Endodermal cell (in vitro differentiated cells): Measurements from ENCODE around the gene DKC1. TPM values are rescaled to one million over a fixed set of nuclear protein-coding genes. Genes with fewer than 3 reads are reported as not detected.

Experiments
- DNase-seq: peaks from one replicate; pipeline ENCODE4 v3.0.0-alpha.2; 2017
- H3K27ac ChIP-seq: 2 replicates; pipeline ENCODE4 v1.5.1; 2013; ENCODE audit warnings: mild to moderate bottlenecking, low read depth, low read length, moderate library complexity
- H3K27me3 ChIP-seq: 2 replicates; pipeline ENCODE4 v1.6.1; 2013; ENCODE audit warnings: mild to moderate bottlenecking, low read length, moderate library complexity; ENCODE audit not compliant: insufficient read depth, control insufficient read depth, poor library complexity, severe bottlenecking
- H3K36me3 ChIP-seq: 2 replicates; pipeline ENCODE4 v1.7.0; 2013; ENCODE audit warnings: mild to moderate bottlenecking, low read length, moderate library complexity; ENCODE audit not compliant: control insufficient read depth, insufficient read depth
- H3K4me1 ChIP-seq: one replicate; pipeline ENCODE4 v1.7.0; 2013; ENCODE audit warnings: low read length; ENCODE audit not compliant: control insufficient read depth, insufficient read depth
- H3K4me3 ChIP-seq: 2 replicates; pipeline ENCODE4 v1.5.1; 2013; ENCODE audit warnings: mild to moderate bottlenecking, low read length, moderate library complexity
- H3K9ac ChIP-seq: 2 replicates; pipeline ENCODE4 v1.6.1; 2013; ENCODE audit warnings: mild to moderate bottlenecking, low read length, moderate library complexity; ENCODE audit not compliant: poor library complexity, severe bottlenecking; ENCODE audit errors: extremely low read depth
- H3K9me3 ChIP-seq: 2 replicates; pipeline ENCODE4 v1.6.1; 2013; ENCODE audit warnings: mild to moderate bottlenecking, low read length, moderate library complexity; ENCODE audit not compliant: control insufficient read depth
- H3K27ac Mint-ChIP-seq: 2 replicates; pipeline ENCODE4 v1.8.0; 2020; ENCODE audit warnings: mixed read lengths
- H3K27me3 Mint-ChIP-seq: 2 replicates; pipeline ENCODE4 v1.8.0; 2021; ENCODE audit warnings: mild to moderate bottlenecking, mixed read lengths; ENCODE audit not compliant: insufficient read depth
- H3K36me3 Mint-ChIP-seq: 2 replicates; pipeline ENCODE4 v1.8.0; 2020; ENCODE audit warnings: low read depth, mixed read lengths
- H3K4me1 Mint-ChIP-seq: 2 replicates; pipeline ENCODE4 v1.8.0; 2020; ENCODE audit warnings: mixed read lengths
- H3K4me3 Mint-ChIP-seq: 2 replicates; pipeline ENCODE4 v1.8.0; 2020; ENCODE audit warnings: mild to moderate bottlenecking, moderate library complexity, mixed read lengths
- H3K9me3 Mint-ChIP-seq: 2 replicates; pipeline ENCODE4 v1.8.0; 2020; ENCODE audit warnings: mild to moderate bottlenecking, mixed read lengths
- WGBS, 2 experiments: methylation state at CpG; one replicate each; pipeline versions ENCODE4 v1.1.5 to v1.1.7; 2013; ENCODE audit warnings: missing lambda C conversion rate in 2 of 2, mixed read lengths in 1 of 2; ENCODE audit not compliant: insufficient coverage in 1 of 2, insufficient read length in 1 of 2; 5-methylcytosine and 5-hydroxymethylcytosine counted together
- total RNA-seq, 2 donors: library from RNA; stranded (reverse); fragmentation: NEBNext Ultra II Directional in 1 of 2; extraction: Animal tissue kit (Norgen Biotek cat#: 25700) in 1 of 2; gene quantifications; 2 replicates in 1 of 2; 3 replicates in 1 of 2; pipeline ENCODE4 v1.2.1, GENCODE V29; 2021
- TF ChIP-seq, protein P1 (sequence below): fragments of 200-600 bp; sonication (generic); conservative IDR thresholded peaks from 2 replicates; pipeline ENCODE4 v1.5.0; 2021; ENCODE audit warnings: antibody characterized with exemption, mild to moderate bottlenecking

Gene DKC1
- total RNA-seq, 2 donors from 2014 or later = 66.5 to 70.8 TPM

DNA sequence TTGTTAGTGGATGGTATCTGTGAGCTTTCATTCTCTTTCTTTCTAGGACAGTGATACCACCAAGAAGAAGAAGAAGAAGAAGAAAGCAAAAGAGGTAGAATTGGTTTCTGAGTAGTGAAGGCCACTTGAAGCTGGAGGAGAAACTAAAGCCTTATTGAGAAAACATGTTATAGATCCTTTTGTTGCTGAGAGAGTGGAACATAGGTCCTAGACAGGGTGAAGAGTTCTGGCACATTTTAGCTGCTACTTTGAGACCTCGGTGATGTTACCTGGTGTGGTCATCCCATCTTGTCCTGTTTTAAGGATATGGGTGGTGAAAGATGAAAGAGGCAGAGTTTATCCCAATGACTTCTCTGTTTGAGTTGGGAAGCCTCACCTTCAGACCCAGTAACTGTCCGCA lies 14.1 kb downstream of the DKC1 start:
- DNase-seq = no peak
- no peak overlapping the region for H3K9ac ChIP-seq
- Mint-ChIP-seq H3K4me1 (no peaks in the 10 kb centered on the region), H3K36me3 (peaks cover 61% of the 10 kb centered on the region), H3K27ac (no peak overlapping the region), H3K4me3 (no peak overlapping the region), H3K9me3 (peaks cover 80% of the 10 kb centered on the region), H3K27me3 (no peaks in the 10 kb centered on the region)
- no peaks in the 10 kb centered on the region for H3K27me3 ChIP-seq
- TF ChIP-seq, protein P1, sequence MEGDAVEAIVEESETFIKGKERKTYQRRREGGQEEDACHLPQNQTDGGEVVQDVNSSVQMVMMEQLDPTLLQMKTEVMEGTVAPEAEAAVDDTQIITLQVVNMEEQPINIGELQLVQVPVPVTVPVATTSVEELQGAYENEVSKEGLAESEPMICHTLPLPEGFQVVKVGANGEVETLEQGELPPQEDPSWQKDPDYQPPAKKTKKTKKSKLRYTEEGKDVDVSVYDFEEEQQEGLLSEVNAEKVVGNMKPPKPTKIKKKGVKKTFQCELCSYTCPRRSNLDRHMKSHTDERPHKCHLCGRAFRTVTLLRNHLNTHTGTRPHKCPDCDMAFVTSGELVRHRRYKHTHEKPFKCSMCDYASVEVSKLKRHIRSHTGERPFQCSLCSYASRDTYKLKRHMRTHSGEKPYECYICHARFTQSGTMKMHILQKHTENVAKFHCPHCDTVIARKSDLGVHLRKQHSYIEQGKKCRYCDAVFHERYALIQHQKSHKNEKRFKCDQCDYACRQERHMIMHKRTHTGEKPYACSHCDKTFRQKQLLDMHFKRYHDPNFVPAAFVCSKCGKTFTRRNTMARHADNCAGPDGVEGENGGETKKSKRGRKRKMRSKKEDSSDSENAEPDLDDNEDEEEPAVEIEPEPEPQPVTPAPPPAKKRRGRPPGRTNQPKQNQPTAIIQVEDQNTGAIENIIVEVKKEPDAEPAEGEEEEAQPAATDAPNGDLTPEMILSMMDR = no peak
- 91% methylated on average over 2 of the region's 2 CpGs; no CpG with 5 or more reads in 1 of the 2 experiments for WGBS, 2 experiments
- H3K4me3 ChIP-seq = no peak overlapping the region
- no peaks in the 10 kb centered on the region for H3K4me1 ChIP-seq
- peaks cover 53% of the 10 kb centered on the region for H3K36me3 ChIP-seq
- H3K9me3 ChIP-seq = peaks cover 7% of the 10 kb centered on the region
- no peak overlapping the region for H3K27ac ChIP-seq

DNA sequence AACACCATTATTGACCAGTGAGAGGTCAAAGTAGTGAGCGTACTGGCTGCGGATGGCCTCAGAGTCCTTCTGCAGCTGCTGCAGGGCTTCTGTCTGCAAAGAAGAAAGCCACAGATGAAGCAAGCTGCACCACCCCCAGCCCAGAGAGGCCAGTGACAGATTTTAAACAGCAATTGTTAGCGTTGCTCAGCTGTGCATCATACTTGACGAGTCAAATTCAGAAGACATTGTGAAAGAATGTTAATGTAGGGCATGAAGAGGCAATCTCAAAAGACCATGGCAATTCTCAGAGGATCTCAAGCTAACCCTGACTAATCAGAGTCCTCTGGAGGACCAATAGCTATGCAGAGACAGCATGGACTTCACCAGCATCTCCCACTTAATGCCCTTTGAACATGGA lies 16.6 kb downstream of the DKC1 start:
- Mint-ChIP-seq H3K4me3 (no peak overlapping the region), H3K4me1 (peaks cover 6% of the 10 kb centered on the region), H3K27ac (no peak overlapping the region), H3K9me3 (peaks cover 81% of the 10 kb centered on the region), H3K27me3 (no peaks in the 10 kb centered on the region), H3K36me3 (peaks cover 43% of the 10 kb centered on the region)
- H3K36me3 ChIP-seq = peaks cover 36% of the 10 kb centered on the region
- no peak overlapping the region for H3K27ac ChIP-seq
- H3K9me3 ChIP-seq = no peaks in the 10 kb centered on the region
- no peak for DNase-seq
- H3K9ac ChIP-seq = no peak overlapping the region
- H3K4me1 ChIP-seq = no peaks in the 10 kb centered on the region
- no peak overlapping the region for H3K4me3 ChIP-seq
- TF ChIP-seq, protein P1 = no peak
- no peaks in the 10 kb centered on the region for H3K27me3 ChIP-seq
- WGBS, 2 experiments = 80 to 95% methylated on average over 2 to 4 of the region's 4 CpGs

DNA sequence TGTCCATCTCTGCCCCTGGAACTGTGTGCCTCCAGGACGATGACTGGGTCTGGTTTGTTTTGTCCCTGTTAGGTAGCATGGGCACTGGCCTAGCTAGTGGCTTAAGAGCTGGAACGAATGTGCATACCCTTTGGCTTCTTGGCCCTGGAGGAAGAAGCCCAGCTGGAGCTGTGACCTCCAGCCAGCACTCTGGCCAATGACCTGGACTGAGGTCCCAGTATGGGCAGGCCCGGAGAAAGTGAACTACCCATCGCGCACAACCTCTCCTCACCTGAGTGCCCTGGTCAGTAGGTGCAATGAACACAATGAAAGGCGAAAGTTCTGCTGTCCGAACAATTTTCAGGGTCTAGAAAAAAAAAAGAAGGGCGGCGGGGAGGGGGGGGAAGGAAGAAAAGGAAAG lies 18.3 kb downstream of the DKC1 start:
- H3K27ac ChIP-seq = no peak overlapping the region
- peaks cover 18% of the 10 kb centered on the region for H3K36me3 ChIP-seq
- H3K9ac ChIP-seq = no peak overlapping the region
- H3K4me1 ChIP-seq = peaks cover 4% of the 10 kb centered on the region
- Mint-ChIP-seq H3K4me3 (no peak overlapping the region), H3K27ac (no peak overlapping the region), H3K27me3 (no peaks in the 10 kb centered on the region), H3K9me3 (peaks cover 79% of the 10 kb centered on the region), H3K36me3 (peaks cover 29% of the 10 kb centered on the region), H3K4me1 (peaks cover 9% of the 10 kb centered on the region)
- WGBS, 2 experiments = 98 to 100% methylated on average over 1 to 5 of the region's 9 CpGs
- H3K27me3 ChIP-seq = no peaks in the 10 kb centered on the region
- no peaks in the 10 kb centered on the region for H3K9me3 ChIP-seq
- no peak for DNase-seq
- TF ChIP-seq, protein P1 = no peak
- no peak overlapping the region for H3K4me3 ChIP-seq
